Stimulated activated CD4-positive, alpha-beta T cell treated with anti-CD3 and anti-CD28 coated beads, Interleukin-12 subunit alpha, Interleukin-12 subunit beta, amount 100 ng/mL, for 24 hours (primary cell): Measurements from ENCODE around the gene LMAN2L.
"Not testable (repeated sequence)": the region's sequence is repeated elsewhere in the genome, so short reads cannot be mapped to it uniquely, and the experiment has no call there.

ENCODE experiments used
- DNase-seq, 2 experiments: peaks; one replicate each; pipeline ENCODE4 v3.0.0-alpha.2; 2020; ENCODE audit warnings: low read depth in 2 of 2

Gene LMAN2L

GRCh38 chr2:96687711-96688640 is 51.9 kb downstream of the LMAN2L start:
- DNase-seq: no peak

GRCh38 chr2:96687266-96687665 is 52.6 kb downstream of the LMAN2L start:
- DNase-seq: no peak

GRCh38 chr2:96685577-96686459 is 54.0 kb downstream of the LMAN2L start:
- DNase-seq: no peak

- no peak for DNase-seq
These were observed 54.8 kb downstream of the LMAN2L start for GRCh38 chr2:96684883-96685576.

- DNase-seq: no peak
These were observed 55.7 kb downstream of the LMAN2L start for GRCh38 chr2:96683972-96684820.

GRCh38 chr2:96683307-96683706 is 56.6 kb downstream of the LMAN2L start:
- no peak for DNase-seq

- DNase-seq: no peak
These were observed 58.3 kb downstream of the LMAN2L start for GRCh38 chr2:96681540-96681939.

GRCh38 chr2:96680561-96681141 is 59.2 kb downstream of the LMAN2L start:
- no peak for DNase-seq

- no peak for DNase-seq
These were observed 60.0 kb downstream of the LMAN2L start for GRCh38 chr2:96679848-96680247.

GRCh38 chr2:96669539-96670215 is 70.2 kb downstream of the LMAN2L start:
- DNase-seq: no peak

GRCh38 chr2:96668771-96669170 is 71.1 kb downstream of the LMAN2L start:
- DNase-seq: no peak

GRCh38 chr2:96665717-96666116 is 74.1 kb downstream of the LMAN2L start:
- not testable (repeated sequence) for DNase-seq

GRCh38 chr2:96665083-96665569 is 74.7 kb downstream of the LMAN2L start:
- DNase-seq: no peak

- no peak for DNase-seq
These were observed 75.4 kb downstream of the LMAN2L start for GRCh38 chr2:96664366-96664925.

GRCh38 chr2:96663829-96664228 is 76.0 kb downstream of the LMAN2L start:
- DNase-seq: no peak

- DNase-seq: no peak
These were observed 76.7 kb downstream of the LMAN2L start for GRCh38 chr2:96663177-96663576.

GRCh38 chr2:96662360-96662759 is 77.5 kb downstream of the LMAN2L start:
- no peak for DNase-seq

GRCh38 chr2:96661324-96661723 is 78.5 kb downstream of the LMAN2L start:
- DNase-seq: no peak

GRCh38 chr2:96656540-96656939 is 83.3 kb downstream of the LMAN2L start:
- no peak for DNase-seq
